ENCODE data around the gene SOX12. TPM values are rescaled to one million over a fixed set of nuclear protein-coding genes. Genes with fewer than 3 reads are reported as not detected.

SOX12 gene
- total RNA-seq, 1 experiment from 2014 or later, result 14.7 TPM

GRCh38 chr20:347640-348484 lies 22.5 kb downstream of the SOX12 start:
- Mint-ChIP-seq H3K4me1 (ENCODE audit: low read depth, unreplicated experiment) (peaks cover 19% of the 10 kb centered on the region), H3K27me3 (ENCODE audit: insufficient read depth, unreplicated experiment) (no peaks in the 10 kb centered on the region), H3K4me3 (ENCODE audit: unreplicated experiment) (peak overlapping the region; percentile 98), H3K9me3 (ENCODE audit: unreplicated experiment) (no peaks in the 10 kb centered on the region), H3K36me3 (ENCODE audit: insufficient read depth, unreplicated experiment) (peaks cover 24% of the 10 kb centered on the region), H3K27ac (ENCODE audit: unreplicated experiment) (peak overlapping the region; percentile 97)
- peaks cover 1% of the 10 kb centered on the region; the same call in 1 of the 2 replicates for H3K36me3 ChIP-seq (ENCODE audit: control insufficient read depth, insufficient read depth, low read length)
- peaks cover 16% of the 10 kb centered on the region for H3K4me1 ChIP-seq
- H3K27me3 ChIP-seq (replicated peaks; ENCODE audit: control insufficient read depth, insufficient read depth, low read length), result no peaks in the 10 kb centered on the region
- ChIA-PET POLR2A (interaction anchor here (0.6 to 2.1 kb wide), 15 partner anchors 8 to 195 kb away, joined by 3 to 20 read pairs (median 5); partner anchors contain the start of genes CSNK2A1, SOX12, TBC1D20 and TRIB3), CTCF (interaction anchor here (1.0 to 2.9 kb wide), 5 partner anchors 17 to 84 kb away, joined by 4 to 24 read pairs (median 4); partner anchors contain the start of gene TRIB3)
- no peak for TF ChIP-seq CTCF (IDR thresholded peaks at IDR 0.05; ENCODE audit: insufficient read depth in 1 of 2, low read depth in 1 of 2, low read length in 1 of 2, severe bottlenecking in 1 of 2, unreplicated experiment in 1 of 2)
- peak; percentile 98 to 99 for DNase-seq
- peak overlapping the region; percentile 96 for H3K4me3 ChIP-seq (ENCODE audit: low read depth, low read length)
- intact Hi-C loops (cut with micrococcal nuclease; ENCODE audit: unreplicated experiment), result loop anchor here (1.0 kb wide), 2 partner anchors 21 to 195 kb away; partner anchors contain the start of gene CSNK2A1
- BruUV-seq (replicated peaks), result no TSS peak
- no peaks in the 10 kb centered on the region for H3K9me3 ChIP-seq

GRCh38 chr20:348972-349841 lies 23.9 kb downstream of the SOX12 start:
- Histone ChIP-seq H3K36me3 (ENCODE audit: control insufficient read depth, insufficient read depth, low read length) (peaks cover 1% of the 10 kb centered on the region; the same call in 1 of the 2 replicates), H3K9me3 (no peaks in the 10 kb centered on the region), H3K27me3 (replicated peaks; ENCODE audit: control insufficient read depth, insufficient read depth, low read length) (no peaks in the 10 kb centered on the region), H3K4me3 (ENCODE audit: low read depth, low read length) (peak overlapping the region; percentile 96; the same call in 1 of the 2 replicates), H3K4me1 (peaks cover 16% of the 10 kb centered on the region)
- POLR2A ChIA-PET, result no interaction called here
- CTCF ChIA-PET, result no interaction called here
- Mint-ChIP-seq H3K36me3 (ENCODE audit: insufficient read depth, unreplicated experiment) (peaks cover 24% of the 10 kb centered on the region), H3K4me3 (ENCODE audit: unreplicated experiment) (peak overlapping the region; percentile 98), H3K4me1 (ENCODE audit: low read depth, unreplicated experiment) (peaks cover 19% of the 10 kb centered on the region), H3K27me3 (ENCODE audit: insufficient read depth, unreplicated experiment) (no peaks in the 10 kb centered on the region), H3K9me3 (ENCODE audit: unreplicated experiment) (no peaks in the 10 kb centered on the region), H3K27ac (ENCODE audit: unreplicated experiment) (peak overlapping the region; percentile 97)
- TF ChIP-seq CTCF (IDR thresholded peaks at IDR 0.05; ENCODE audit: insufficient read depth in 1 of 2, low read depth in 1 of 2, low read length in 1 of 2, severe bottlenecking in 1 of 2, unreplicated experiment in 1 of 2), result no peak
- no peak for DNase-seq
- intact Hi-C loops (cut with micrococcal nuclease; ENCODE audit: unreplicated experiment), result no loop called here
- no TSS peak for BruUV-seq (replicated peaks)

GRCh38 chr20:353166-353565 lies 27.8 kb downstream of the SOX12 start:
- Mint-ChIP-seq H3K4me3 (ENCODE audit: unreplicated experiment) (no peak overlapping the region), H3K27ac (ENCODE audit: unreplicated experiment) (no peak overlapping the region), H3K9me3 (ENCODE audit: unreplicated experiment) (no peaks in the 10 kb centered on the region), H3K27me3 (ENCODE audit: insufficient read depth, unreplicated experiment) (no peaks in the 10 kb centered on the region), H3K4me1 (ENCODE audit: low read depth, unreplicated experiment) (peaks cover 27% of the 10 kb centered on the region), H3K36me3 (ENCODE audit: insufficient read depth, unreplicated experiment) (peaks cover 9% of the 10 kb centered on the region)
- intact Hi-C loops (cut with micrococcal nuclease; ENCODE audit: unreplicated experiment), result loop anchor here (5.0 kb wide), 1 partner anchor 294 kb away; no protein-coding TSS in a partner anchor
- H3K4me3 ChIP-seq (ENCODE audit: low read depth, low read length), result no peak overlapping the region
- no peaks in the 10 kb centered on the region for H3K27me3 ChIP-seq (replicated peaks; ENCODE audit: control insufficient read depth, insufficient read depth, low read length)
- H3K9me3 ChIP-seq, result no peaks in the 10 kb centered on the region
- peaks cover 30% of the 10 kb centered on the region for H3K4me1 ChIP-seq
- peaks cover 1% of the 10 kb centered on the region; the same call in 1 of the 2 replicates for H3K36me3 ChIP-seq (ENCODE audit: control insufficient read depth, insufficient read depth, low read length)
- no TSS peak for BruUV-seq (replicated peaks)
- no peak for DNase-seq
- CTCF ChIA-PET, result interaction anchor here (4.8 kb wide), 1 partner anchor 78 kb away, joined by 47 read pairs; no protein-coding TSS in a partner anchor
- no peak for TF ChIP-seq CTCF (IDR thresholded peaks at IDR 0.05; ENCODE audit: insufficient read depth in 1 of 2, low read depth in 1 of 2, low read length in 1 of 2, severe bottlenecking in 1 of 2, unreplicated experiment in 1 of 2)
- POLR2A ChIA-PET, result no interaction called here

Measured in Caco-2 (cell line).